ENCODE measurements around the gene NR1D2. TPM values are rescaled to one million over a fixed set of nuclear protein-coding genes. Genes with fewer than 3 reads are reported as not detected.
A peak's percentile ranks its signal among the peaks of the same experiment; 100 is the strongest.

The NR1D2 gene
- total and polyA plus RNA-seq, 2 of the 13 experiments (the other 11 are each of a cell fraction or from before 2014, with no cell fraction given) = 5.3 to 8.1 TPM

DNA sequence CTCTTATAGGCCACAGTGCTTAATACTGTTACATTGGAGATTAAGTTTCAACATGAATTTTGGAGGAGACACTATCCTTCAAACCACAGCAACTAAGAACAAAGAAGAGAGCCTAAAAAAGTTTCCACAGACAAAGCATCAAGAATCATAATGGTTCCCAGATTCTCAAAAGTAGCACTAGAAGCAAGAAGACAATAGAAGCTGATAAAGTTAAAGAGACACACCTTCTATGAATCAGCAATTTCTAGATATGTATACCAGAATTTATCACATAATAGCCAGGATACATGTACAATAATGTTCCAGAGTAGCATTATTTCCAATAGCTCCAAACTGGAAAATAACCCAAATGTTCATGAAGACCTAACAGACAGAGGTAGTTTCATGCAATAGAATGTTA is 40.5 kb upstream of the NR1D2 start:
- Histone ChIP-seq H3K4me3 (replicated peaks in 1 of 3; ENCODE audit: insufficient read depth in 1 of 3, low read depth in 2 of 3, low read length in 3 of 3) (no peak overlapping the region), H2AFZ (ENCODE audit: low read length) (no peak overlapping the region), H3K27me3 (ENCODE audit: control insufficient read depth in 1 of 2, insufficient read depth in 2 of 2, low read length in 2 of 2) (no peaks in the 10 kb centered on the region), H3K4me1 (ENCODE audit: insufficient read depth, low read length) (peaks cover 10% of the 10 kb centered on the region), H3K4me2 (ENCODE audit: low read depth, low read length) (no peak overlapping the region), H3K9ac (ENCODE audit: insufficient read depth, low read depth, low read length) (no peak overlapping the region), H3K36me3 (replicated peaks in 1 of 2; ENCODE audit: control insufficient read depth in 1 of 2, insufficient read depth in 2 of 2, low read length in 2 of 2) (peaks cover 1 to 22% of the 10 kb centered on the region in 2 experiments; a peak in 3 of 5 replicates), H3K27ac (ENCODE audit: extremely low read length, insufficient read depth, low read length) (no peak overlapping the region), H3K79me2 (ENCODE audit: insufficient read depth, low read length) (no peaks in the 10 kb centered on the region), H4K20me1 (ENCODE audit: insufficient read depth, low read length) (no peaks in the 10 kb centered on the region), H3K9me3 (ENCODE audit: low read length) (no peaks in the 10 kb centered on the region)
- in situ Hi-C loops (cut with HindIII; ENCODE audit: extremely low pct_ligation_motif_present, low pct_unique_long_range_greater_than_20kb) = no loop called here
- DNase-seq (ENCODE audit: low spot score) (no peak), FAIRE-seq (no peak), ATAC-seq (no peak)
- TF ChIP-seq ZNF414 (CRISPR knock-in tag; IDR thresholded peaks at IDR 0.05) = no peak
- no peak for TF ChIP-seq NR2F1 (CRISPR knock-in tag; IDR thresholded peaks at IDR 0.05)
- no peak for TF ChIP-seq ZFAT (CRISPR knock-in tag; conservative IDR thresholded peaks at IDR 0.05)
- no peak for TF ChIP-seq FOXA1 (IDR thresholded peaks at IDR 0.05)
- TF ChIP-seq FOXA1 (CRISPR knock-in tag; IDR thresholded peaks at IDR 0.05) = no peak
- TF ChIP-seq, protein P1, sequence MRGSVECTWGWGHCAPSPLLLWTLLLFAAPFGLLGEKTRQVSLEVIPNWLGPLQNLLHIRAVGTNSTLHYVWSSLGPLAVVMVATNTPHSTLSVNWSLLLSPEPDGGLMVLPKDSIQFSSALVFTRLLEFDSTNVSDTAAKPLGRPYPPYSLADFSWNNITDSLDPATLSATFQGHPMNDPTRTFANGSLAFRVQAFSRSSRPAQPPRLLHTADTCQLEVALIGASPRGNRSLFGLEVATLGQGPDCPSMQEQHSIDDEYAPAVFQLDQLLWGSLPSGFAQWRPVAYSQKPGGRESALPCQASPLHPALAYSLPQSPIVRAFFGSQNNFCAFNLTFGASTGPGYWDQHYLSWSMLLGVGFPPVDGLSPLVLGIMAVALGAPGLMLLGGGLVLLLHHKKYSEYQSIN (CRISPR knock-in tag; IDR thresholded peaks at IDR 0.05; ENCODE audit: borderline replicate concordance) = no peak
- TF ChIP-seq ARNT2 (CRISPR knock-in tag; IDR thresholded peaks at IDR 0.05; ENCODE audit: low read depth) = no peak
- BruUV-seq (replicated peaks) = no TSS peak
- intact Hi-C loops (cut with micrococcal nuclease; ENCODE audit: unreplicated experiment) = no loop called here
- ChIA-PET POLR2A (interaction anchor here (2.6 kb wide), 1 partner anchor 12 kb away, joined by 10 read pairs; the partner anchor contains the start of genes NKIRAS1 and RPL15), CTCF (ENCODE audit: low intra/inter-chr PET ratio, low total read pairs) (no interaction called here)

DNA sequence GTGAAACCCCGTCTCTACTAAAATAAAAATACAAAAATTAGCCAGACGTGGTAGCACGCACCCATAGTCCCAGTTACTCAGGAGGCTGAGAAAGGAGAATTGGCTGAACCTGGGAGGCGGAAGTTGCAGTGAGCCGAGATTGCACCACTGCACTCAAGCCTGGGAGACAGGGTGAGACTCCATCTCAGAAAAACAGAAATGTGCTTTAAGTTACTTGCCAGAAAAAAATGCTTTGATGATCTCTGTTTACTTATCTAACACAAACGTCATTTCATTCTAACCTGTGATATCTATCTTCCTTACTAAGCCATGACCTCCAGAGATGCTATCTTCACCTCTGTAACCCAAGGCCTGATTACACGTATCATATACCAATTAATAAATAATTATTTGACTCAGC is 35.7 kb upstream of the NR1D2 start:
- no peak for FAIRE-seq

More for the DNA sequence above, 35.7 kb upstream of the NR1D2 start:
- CTCF ChIA-PET (ENCODE audit: low intra/inter-chr PET ratio, low total read pairs) = no interaction called here
- H2AFZ ChIP-seq (ENCODE audit: low read length) = no peak overlapping the region
- H3K36me3 ChIP-seq (replicated peaks in 1 of 2; ENCODE audit: control insufficient read depth in 1 of 2, insufficient read depth in 2 of 2, low read length in 2 of 2) = peaks cover 0 to 21% of the 10 kb centered on the region in 2 experiments; a peak in 1 of 5 replicates
- peaks cover 14% of the 10 kb centered on the region for H3K79me2 ChIP-seq (ENCODE audit: insufficient read depth, low read length)
- WGBS (ENCODE audit: low lambda C conversion rate) = 85% methylated on average over 7 of the region's 7 CpGs
- no TSS peak for BruUV-seq (replicated peaks)
- no peak overlapping the region for H3K4me2 ChIP-seq (ENCODE audit: low read depth, low read length)
- intact Hi-C loops (cut with micrococcal nuclease; ENCODE audit: unreplicated experiment) = no loop called here
- H3K9me3 ChIP-seq (ENCODE audit: low read length) = no peaks in the 10 kb centered on the region
- DNase-seq (ENCODE audit: low spot score) = no peak
- H3K27ac ChIP-seq (ENCODE audit: extremely low read length, insufficient read depth, low read length) = no peak overlapping the region
- TF ChIP-seq KDM5A (IDR thresholded peaks at IDR 0.05; ENCODE audit: borderline replicate concordance, low read length) (no peak), FOXA1 (IDR thresholded peaks at IDR 0.05) (no peak), FOXA1 (CRISPR knock-in tag; IDR thresholded peaks at IDR 0.05) (0 out of 2 replicates have a peak, but pooled peaks have one; percentile 30)
- peaks cover 9% of the 10 kb centered on the region for H3K4me1 ChIP-seq (ENCODE audit: insufficient read depth, low read length)
- no peaks in the 10 kb centered on the region for H3K27me3 ChIP-seq (ENCODE audit: control insufficient read depth in 1 of 2, insufficient read depth in 2 of 2, low read length in 2 of 2)
- POLR2A ChIA-PET = interaction anchor here (3.0 kb wide), 1 partner anchor 8 kb away, joined by 14 read pairs; the partner anchor contains the start of genes NKIRAS1 and RPL15
- in situ Hi-C loops (cut with HindIII; ENCODE audit: extremely low pct_ligation_motif_present, low pct_unique_long_range_greater_than_20kb) = no loop called here
- no peak overlapping the region for H3K4me3 ChIP-seq (replicated peaks in 1 of 3; ENCODE audit: insufficient read depth in 1 of 3, low read depth in 2 of 3, low read length in 3 of 3)
- no peak overlapping the region for H3K9ac ChIP-seq (ENCODE audit: insufficient read depth, low read depth, low read length)
- H4K20me1 ChIP-seq (ENCODE audit: insufficient read depth, low read length) = peaks cover 7% of the 10 kb centered on the region
- ATAC-seq = no peak

Data from HepG2 (cell line).